GM19438 (cell line): Measurements from ENCODE around the gene MT1G.
"Not testable (repeated sequence)": the region's sequence is repeated elsewhere in the genome, so short reads cannot be mapped to it uniquely, and the experiment has no call there.

Experiments
- ATAC-seq: cut with Tn5 transposase; IDR thresholded peaks from one replicate; pipeline ENCODE4 v1.9.1; 2021; ENCODE audit warnings: low read depth; ENCODE audit not compliant: unreplicated experiment

The MT1G gene

DNA sequence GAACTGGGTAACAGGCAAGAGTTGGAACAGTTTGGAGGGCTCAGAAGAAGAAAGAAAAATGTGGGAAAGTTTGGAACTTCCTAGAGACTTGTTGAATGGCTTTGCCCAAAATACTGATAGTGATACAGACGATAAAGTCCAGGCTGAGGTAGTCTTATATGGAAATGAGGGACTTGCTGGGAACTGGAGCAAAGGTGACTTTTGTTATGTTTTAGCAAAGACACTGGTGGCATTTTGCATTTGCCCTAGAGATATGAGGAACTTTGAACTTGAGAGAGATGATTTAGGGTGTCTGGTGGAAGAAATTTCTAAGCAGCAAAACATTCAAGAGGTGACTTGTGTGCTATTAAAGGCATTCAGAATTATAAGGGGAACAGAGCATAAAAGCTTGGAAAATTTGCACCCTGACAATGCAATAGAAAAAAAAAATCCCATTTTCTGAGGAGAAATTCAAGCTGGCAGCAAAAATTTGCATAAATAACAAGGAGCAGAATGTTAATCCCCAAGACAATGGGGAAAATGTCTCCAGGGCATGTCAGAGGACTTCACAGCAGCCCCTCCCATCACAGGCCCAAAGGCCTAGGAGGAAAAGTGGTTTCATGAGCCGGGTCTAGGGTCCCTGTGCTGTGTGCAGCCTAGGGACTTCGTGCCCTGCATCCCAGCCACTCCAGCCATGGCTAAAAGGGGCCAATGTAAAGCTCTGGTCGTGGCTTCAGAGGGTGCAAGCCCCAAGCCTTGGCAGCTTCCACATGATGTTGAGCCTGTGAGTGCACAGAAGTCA, 46.0 kb downstream of the MT1G start:
- not testable (repeated sequence) for ATAC-seq

DNA sequence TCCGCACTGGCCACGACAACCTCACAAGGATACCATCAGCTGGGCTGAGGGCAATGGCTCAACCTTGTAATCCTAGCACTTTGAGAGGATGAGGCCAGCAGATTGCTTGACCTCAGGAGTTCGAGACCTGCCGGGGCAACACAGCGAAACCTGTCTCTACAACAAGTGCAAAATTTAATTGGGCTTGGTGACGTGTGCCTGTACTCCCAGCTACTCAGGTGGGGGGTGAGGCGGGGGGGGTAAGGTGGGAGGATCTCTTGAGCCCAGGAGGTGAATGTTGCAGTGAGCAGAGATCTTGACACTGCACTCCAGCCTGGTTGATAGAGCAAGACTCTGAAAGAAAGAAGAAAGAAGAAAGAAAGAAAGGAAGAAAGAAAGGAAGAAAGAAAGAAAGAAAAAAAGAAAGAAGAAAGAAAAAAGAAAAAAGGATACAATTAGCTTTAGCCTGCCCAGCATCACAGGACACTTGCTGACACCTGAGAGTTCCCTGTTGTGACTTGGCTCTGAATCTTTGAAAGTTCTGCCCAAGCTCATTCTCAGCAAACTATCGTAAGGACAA, 47.4 kb downstream of the MT1G start:
- no peak for ATAC-seq

DNA sequence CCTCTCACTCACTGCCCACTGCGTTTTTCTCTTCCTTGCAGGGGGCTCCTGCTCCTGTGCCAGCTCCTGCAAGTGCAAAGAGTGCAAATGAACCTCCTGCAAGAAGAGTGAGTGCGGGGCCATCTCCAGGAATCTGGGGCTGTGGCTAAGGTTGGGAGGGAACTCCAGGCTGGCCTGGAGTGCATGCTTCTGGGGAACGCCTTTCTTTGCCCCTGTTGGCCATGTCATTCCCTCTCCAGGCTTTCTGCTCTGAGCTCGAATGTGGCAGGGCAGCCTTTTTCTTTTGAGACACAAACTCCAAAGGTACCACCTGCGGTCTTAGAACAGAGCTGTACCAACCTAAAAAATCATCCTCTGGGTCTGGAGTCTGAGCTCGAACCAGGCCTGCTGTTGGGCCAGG, 49.7 kb downstream of the MT1G start:
- no peak for ATAC-seq

- ATAC-seq, result no peak
Measured at GRCh38 chr16:56617212-56618085, 50.4 kb downstream of the MT1G start.
